ENCODE measurements around the gene FERMT3. TPM values are rescaled to one million over a fixed set of nuclear protein-coding genes. Genes with fewer than 3 reads are reported as not detected.
A peak's percentile ranks its signal among the peaks of the same experiment; 100 is the strongest.

The FERMT3 gene
- total and polyA plus RNA-seq, 2 of the 13 experiments (the other 11 are each of a cell fraction or from before 2014, with no cell fraction given) = 0.29 TPM; not detected in 1

DNA sequence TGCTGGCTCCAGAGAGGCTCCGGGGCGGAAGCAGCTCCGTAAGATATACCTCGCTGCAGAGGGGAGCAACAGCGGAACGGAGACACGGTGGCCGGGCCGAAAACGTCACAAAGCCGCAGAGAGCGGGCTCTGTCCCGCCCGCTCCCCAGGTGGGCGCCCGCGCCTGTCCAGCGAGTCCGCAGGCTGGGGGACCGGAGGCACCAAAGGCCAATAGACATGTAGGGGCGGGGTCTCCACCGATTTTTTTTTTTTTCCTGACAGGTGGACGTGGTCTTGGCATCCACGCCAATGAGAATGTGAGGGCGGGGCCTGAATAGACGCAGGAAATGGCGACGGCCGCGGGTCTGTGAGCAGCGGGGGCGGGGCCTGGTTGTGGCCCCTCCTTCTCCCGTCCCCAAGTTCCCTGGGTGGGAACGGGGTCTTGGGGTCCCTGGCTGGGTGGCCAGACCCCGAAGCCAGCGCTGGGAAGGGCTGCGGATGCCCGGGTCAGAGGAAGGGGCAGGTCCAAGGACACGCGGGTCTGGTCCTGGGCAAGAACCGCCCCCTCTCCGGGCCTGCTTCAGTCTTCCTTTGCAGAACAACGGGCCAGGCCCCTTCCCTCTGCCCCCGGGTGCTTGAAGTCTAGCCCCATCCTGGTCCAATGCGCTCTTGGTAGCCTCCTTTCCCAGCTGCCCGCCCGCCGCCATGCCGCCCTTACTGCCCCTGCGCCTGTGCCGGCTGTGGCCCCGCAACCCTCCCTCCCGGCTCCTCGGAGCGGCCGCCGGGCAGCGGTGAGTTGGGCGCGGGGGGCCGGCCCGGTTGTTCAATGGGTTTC is 23.9 kb downstream of the FERMT3 start, which contains the start of gene DNAJC4 (continued):
- TF ChIP-seq, protein P1, sequence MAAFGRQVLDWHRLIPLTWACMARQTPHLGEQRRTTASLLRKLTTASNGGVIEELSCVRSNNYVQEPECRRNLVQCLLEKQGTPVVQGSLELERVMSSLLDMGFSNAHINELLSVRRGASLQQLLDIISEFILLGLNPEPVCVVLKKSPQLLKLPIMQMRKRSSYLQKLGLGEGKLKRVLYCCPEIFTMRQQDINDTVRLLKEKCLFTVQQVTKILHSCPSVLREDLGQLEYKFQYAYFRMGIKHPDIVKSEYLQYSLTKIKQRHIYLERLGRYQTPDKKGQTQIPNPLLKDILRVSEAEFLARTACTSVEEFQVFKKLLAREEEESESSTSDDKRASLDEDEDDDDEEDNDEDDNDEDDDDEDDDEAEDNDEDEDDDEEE (CRISPR knock-in tag; IDR thresholded peaks at IDR 0.05) = no peak
- TF ChIP-seq, protein P2, sequence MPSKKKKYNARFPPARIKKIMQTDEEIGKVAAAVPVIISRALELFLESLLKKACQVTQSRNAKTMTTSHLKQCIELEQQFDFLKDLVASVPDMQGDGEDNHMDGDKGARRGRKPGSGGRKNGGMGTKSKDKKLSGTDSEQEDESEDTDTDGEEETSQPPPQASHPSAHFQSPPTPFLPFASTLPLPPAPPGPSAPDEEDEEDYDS (CRISPR knock-in tag; IDR thresholded peaks at IDR 0.05) = peak; percentile 41
- peak; percentile 59; the same call in 1 of the 2 replicates for TF ChIP-seq MTF2 (CRISPR knock-in tag; IDR thresholded peaks at IDR 0.05; ENCODE audit: borderline replicate concordance)
- TF ChIP-seq SATB2 (CRISPR knock-in tag; IDR thresholded peaks at IDR 0.05) = peak; percentile 58; the same call in 1 of the 2 replicates
- TF ChIP-seq, protein P3, sequence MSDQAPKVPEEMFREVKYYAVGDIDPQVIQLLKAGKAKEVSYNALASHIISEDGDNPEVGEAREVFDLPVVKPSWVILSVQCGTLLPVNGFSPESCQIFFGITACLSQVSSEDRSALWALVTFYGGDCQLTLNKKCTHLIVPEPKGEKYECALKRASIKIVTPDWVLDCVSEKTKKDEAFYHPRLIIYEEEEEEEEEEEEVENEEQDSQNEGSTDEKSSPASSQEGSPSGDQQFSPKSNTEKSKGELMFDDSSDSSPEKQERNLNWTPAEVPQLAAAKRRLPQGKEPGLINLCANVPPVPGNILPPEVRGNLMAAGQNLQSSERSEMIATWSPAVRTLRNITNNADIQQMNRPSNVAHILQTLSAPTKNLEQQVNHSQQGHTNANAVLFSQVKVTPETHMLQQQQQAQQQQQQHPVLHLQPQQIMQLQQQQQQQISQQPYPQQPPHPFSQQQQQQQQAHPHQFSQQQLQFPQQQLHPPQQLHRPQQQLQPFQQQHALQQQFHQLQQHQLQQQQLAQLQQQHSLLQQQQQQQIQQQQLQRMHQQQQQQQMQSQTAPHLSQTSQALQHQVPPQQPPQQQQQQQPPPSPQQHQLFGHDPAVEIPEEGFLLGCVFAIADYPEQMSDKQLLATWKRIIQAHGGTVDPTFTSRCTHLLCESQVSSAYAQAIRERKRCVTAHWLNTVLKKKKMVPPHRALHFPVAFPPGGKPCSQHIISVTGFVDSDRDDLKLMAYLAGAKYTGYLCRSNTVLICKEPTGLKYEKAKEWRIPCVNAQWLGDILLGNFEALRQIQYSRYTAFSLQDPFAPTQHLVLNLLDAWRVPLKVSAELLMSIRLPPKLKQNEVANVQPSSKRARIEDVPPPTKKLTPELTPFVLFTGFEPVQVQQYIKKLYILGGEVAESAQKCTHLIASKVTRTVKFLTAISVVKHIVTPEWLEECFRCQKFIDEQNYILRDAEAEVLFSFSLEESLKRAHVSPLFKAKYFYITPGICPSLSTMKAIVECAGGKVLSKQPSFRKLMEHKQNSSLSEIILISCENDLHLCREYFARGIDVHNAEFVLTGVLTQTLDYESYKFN (CRISPR knock-in tag; conservative IDR thresholded peaks at IDR 0.05) = no peak; the same call in 1 of the 2 replicates
- TF ChIP-seq POLR2AphosphoS5 (IDR thresholded peaks at IDR 0.05; ENCODE audit: low read depth, low read length) = peak; percentile 69
- TF ChIP-seq, protein P4, sequence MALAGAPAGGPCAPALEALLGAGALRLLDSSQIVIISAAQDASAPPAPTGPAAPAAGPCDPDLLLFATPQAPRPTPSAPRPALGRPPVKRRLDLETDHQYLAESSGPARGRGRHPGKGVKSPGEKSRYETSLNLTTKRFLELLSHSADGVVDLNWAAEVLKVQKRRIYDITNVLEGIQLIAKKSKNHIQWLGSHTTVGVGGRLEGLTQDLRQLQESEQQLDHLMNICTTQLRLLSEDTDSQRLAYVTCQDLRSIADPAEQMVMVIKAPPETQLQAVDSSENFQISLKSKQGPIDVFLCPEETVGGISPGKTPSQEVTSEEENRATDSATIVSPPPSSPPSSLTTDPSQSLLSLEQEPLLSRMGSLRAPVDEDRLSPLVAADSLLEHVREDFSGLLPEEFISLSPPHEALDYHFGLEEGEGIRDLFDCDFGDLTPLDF (CRISPR knock-in tag; IDR thresholded peaks at IDR 0.05) = peak; percentile 65; the same call in 1 of the 2 replicates
- TF ChIP-seq ZFP90 (CRISPR knock-in tag; IDR thresholded peaks at IDR 0.05; ENCODE audit: borderline replicate concordance) = 0 out of 2 replicates have a peak, but pooled peaks have one; percentile 48
- TF ChIP-seq SRY (CRISPR knock-in tag; IDR thresholded peaks at IDR 0.05) = 0 out of 2 replicates have a peak, but pooled peaks have one; percentile 56
- TF ChIP-seq, protein P5, sequence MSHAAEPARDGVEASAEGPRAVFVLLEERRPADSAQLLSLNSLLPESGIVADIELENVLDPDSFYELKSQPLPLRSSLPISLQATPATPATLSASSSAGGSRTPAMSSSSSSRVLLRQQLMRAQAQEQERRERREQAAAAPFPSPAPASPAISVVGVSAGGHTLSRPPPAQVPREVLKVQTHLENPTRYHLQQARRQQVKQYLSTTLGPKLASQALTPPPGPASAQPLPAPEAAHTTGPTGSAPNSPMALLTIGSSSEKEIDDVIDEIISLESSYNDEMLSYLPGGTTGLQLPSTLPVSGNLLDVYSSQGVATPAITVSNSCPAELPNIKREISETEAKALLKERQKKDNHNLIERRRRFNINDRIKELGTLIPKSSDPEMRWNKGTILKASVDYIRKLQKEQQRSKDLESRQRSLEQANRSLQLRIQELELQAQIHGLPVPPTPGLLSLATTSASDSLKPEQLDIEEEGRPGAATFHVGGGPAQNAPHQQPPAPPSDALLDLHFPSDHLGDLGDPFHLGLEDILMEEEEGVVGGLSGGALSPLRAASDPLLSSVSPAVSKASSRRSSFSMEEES (CRISPR knock-in tag; IDR thresholded peaks at IDR 0.05) = 0 out of 2 replicates have a peak, but pooled peaks have one; percentile 23
- TF ChIP-seq DR1 (CRISPR knock-in tag; IDR thresholded peaks at IDR 0.05) = 0 out of 2 replicates have a peak, but pooled peaks have one; percentile 25
- TF ChIP-seq ZNF354B (CRISPR knock-in tag; IDR thresholded peaks at IDR 0.05) = peak; percentile 69; the same call in 1 of the 2 replicates
- no peak for TF ChIP-seq ZMAT3 (CRISPR knock-in tag; conservative IDR thresholded peaks at IDR 0.05)
- TF ChIP-seq, protein P6, sequence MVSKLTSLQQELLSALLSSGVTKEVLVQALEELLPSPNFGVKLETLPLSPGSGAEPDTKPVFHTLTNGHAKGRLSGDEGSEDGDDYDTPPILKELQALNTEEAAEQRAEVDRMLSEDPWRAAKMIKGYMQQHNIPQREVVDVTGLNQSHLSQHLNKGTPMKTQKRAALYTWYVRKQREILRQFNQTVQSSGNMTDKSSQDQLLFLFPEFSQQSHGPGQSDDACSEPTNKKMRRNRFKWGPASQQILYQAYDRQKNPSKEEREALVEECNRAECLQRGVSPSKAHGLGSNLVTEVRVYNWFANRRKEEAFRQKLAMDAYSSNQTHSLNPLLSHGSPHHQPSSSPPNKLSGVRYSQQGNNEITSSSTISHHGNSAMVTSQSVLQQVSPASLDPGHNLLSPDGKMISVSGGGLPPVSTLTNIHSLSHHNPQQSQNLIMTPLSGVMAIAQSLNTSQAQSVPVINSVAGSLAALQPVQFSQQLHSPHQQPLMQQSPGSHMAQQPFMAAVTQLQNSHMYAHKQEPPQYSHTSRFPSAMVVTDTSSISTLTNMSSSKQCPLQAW (CRISPR knock-in tag; IDR thresholded peaks at IDR 0.05) = peak; percentile 77; the same call in 1 of the 2 replicates
- TF ChIP-seq, protein P7, sequence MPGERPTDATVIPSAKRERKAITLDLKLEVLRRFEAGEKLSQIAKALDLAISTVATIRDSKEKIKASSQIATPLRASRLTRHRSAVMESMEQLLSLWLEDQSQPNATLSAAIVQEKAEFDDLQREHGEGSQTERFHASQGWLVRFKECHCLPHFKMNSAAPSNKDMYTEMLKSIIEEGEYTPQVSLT (CRISPR knock-in tag; IDR thresholded peaks at IDR 0.05; ENCODE audit: borderline replicate concordance, low read depth) = 0 out of 2 replicates have a peak, but pooled peaks have one; percentile 24
- no peak for TF ChIP-seq MYC (CRISPR knock-in tag; IDR thresholded peaks at IDR 0.05; ENCODE audit: borderline replicate concordance)
- peak; percentile 47; the same call in 1 of the 2 replicates for TF ChIP-seq TBX2 (CRISPR knock-in tag; IDR thresholded peaks at IDR 0.05; ENCODE audit: borderline replicate concordance)
- TF ChIP-seq JUND (CRISPR knock-in tag; IDR thresholded peaks at IDR 0.05) = no peak
